ENCODE results near the gene SLC2A6.

GRCh38 chr9:133423216-133423615, 55.7 kb downstream of the SLC2A6 start:
- no peak for TF ChIP-seq EZH2 (IDR thresholded peaks at IDR 0.05; ENCODE audit: borderline replicate concordance)
- TF ChIP-seq, protein P1, sequence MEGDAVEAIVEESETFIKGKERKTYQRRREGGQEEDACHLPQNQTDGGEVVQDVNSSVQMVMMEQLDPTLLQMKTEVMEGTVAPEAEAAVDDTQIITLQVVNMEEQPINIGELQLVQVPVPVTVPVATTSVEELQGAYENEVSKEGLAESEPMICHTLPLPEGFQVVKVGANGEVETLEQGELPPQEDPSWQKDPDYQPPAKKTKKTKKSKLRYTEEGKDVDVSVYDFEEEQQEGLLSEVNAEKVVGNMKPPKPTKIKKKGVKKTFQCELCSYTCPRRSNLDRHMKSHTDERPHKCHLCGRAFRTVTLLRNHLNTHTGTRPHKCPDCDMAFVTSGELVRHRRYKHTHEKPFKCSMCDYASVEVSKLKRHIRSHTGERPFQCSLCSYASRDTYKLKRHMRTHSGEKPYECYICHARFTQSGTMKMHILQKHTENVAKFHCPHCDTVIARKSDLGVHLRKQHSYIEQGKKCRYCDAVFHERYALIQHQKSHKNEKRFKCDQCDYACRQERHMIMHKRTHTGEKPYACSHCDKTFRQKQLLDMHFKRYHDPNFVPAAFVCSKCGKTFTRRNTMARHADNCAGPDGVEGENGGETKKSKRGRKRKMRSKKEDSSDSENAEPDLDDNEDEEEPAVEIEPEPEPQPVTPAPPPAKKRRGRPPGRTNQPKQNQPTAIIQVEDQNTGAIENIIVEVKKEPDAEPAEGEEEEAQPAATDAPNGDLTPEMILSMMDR (IDR thresholded peaks at IDR 0.05; ENCODE audit: poor library complexity): no peak
- TF ChIP-seq EZH2phosphoT487 (IDR thresholded peaks at IDR 0.05; ENCODE audit: low read depth, severe bottlenecking, unreplicated experiment): no peak
